GM21619 (cell line): Measurements from ENCODE around the gene NUDT8.
"Not testable (repeated sequence)": the region's sequence is repeated elsewhere in the genome, so short reads cannot be mapped to it uniquely, and the experiment has no call there.

Source experiments
- ATAC-seq: cut with Tn5 transposase; IDR thresholded peaks from one replicate; pipeline ENCODE4 v1.9.1; 2021; ENCODE audit not compliant: unreplicated experiment

NUDT8 gene

GRCh38 chr11:67630228-67630942 is 648 bp upstream of the NUDT8 start:
- ATAC-seq = peak; percentile 63

- ATAC-seq = no peak
Measured at GRCh38 chr11:67628710-67629385, 889 bp downstream of the NUDT8 start.

- no peak for ATAC-seq
Measured at GRCh38 chr11:67627812-67628624, 1.7 kb downstream of the NUDT8 start.

GRCh38 chr11:67627441-67627811 is 2.3 kb downstream of the NUDT8 start:
- ATAC-seq = no peak

- no peak for ATAC-seq
Measured at GRCh38 chr11:67626970-67627369, 2.8 kb downstream of the NUDT8 start.

- not testable (repeated sequence) for ATAC-seq
Measured at GRCh38 chr11:67626131-67626833, 3.5 kb downstream of the NUDT8 start.

GRCh38 chr11:67623795-67624194 is 5.9 kb downstream of the NUDT8 start:
- not testable (repeated sequence) for ATAC-seq

GRCh38 chr11:67622905-67623304 is 6.8 kb downstream of the NUDT8 start:
- ATAC-seq = not testable (repeated sequence)

GRCh38 chr11:67621928-67622327 is 7.8 kb downstream of the NUDT8 start:
- ATAC-seq = not testable (repeated sequence)

GRCh38 chr11:67620621-67621020 is 9.1 kb downstream of the NUDT8 start:
- ATAC-seq = not testable (repeated sequence)

GRCh38 chr11:67619683-67620618 is 9.8 kb downstream of the NUDT8 start:
- ATAC-seq = not testable (repeated sequence)

GRCh38 chr11:67618901-67619659 is 10.7 kb downstream of the NUDT8 start:
- ATAC-seq = not testable (repeated sequence)

GRCh38 chr11:67617243-67617953 is 12.3 kb downstream of the NUDT8 start:
- no peak for ATAC-seq

GRCh38 chr11:67616431-67617242 is 13.1 kb downstream of the NUDT8 start:
- ATAC-seq = no peak

- no peak for ATAC-seq
Measured at GRCh38 chr11:67615728-67616430, 13.9 kb downstream of the NUDT8 start.

GRCh38 chr11:67614730-67615714 is 14.7 kb downstream of the NUDT8 start:
- no peak for ATAC-seq
